Osteocyte (in vitro differentiated cells): ENCODE measurements around the gene CDKN2C. TPM values are rescaled to one million over a fixed set of nuclear protein-coding genes. Genes with fewer than 3 reads are reported as not detected.

Experiments used
- DNase-seq: peaks from one replicate; pipeline ENCODE4 v3.0.0; 2021; ENCODE audit warnings: mixed read lengths; ENCODE audit not compliant: unreplicated experiment; ENCODE audit errors: extremely low spot score
- H3K27ac Mint-ChIP-seq: one replicate; pipeline ENCODE4 v1.8.0; 2021; ENCODE audit warnings: mild to moderate bottlenecking, mixed read lengths; ENCODE audit not compliant: unreplicated experiment
- H3K27me3 Mint-ChIP-seq: one replicate; pipeline ENCODE4 v1.8.0; 2021; ENCODE audit warnings: mixed read lengths; ENCODE audit not compliant: unreplicated experiment
- H3K36me3 Mint-ChIP-seq: one replicate; pipeline ENCODE4 v1.8.0; 2021; ENCODE audit warnings: mixed read lengths; ENCODE audit not compliant: unreplicated experiment
- H3K4me1 Mint-ChIP-seq: one replicate; pipeline ENCODE4 v1.8.0; 2021; ENCODE audit warnings: mixed read lengths; ENCODE audit not compliant: unreplicated experiment
- H3K4me3 Mint-ChIP-seq: one replicate; pipeline ENCODE4 v1.8.0; 2021; ENCODE audit warnings: mild to moderate bottlenecking, moderate library complexity, mixed read lengths; ENCODE audit not compliant: unreplicated experiment
- H3K9me3 Mint-ChIP-seq: one replicate; pipeline ENCODE4 v1.8.0; 2021; ENCODE audit warnings: mixed read lengths; ENCODE audit not compliant: unreplicated experiment
- total RNA-seq: library from RNA; stranded (reverse); gene quantifications from 2 replicates; pipeline ENCODE4 v1.2.1, GENCODE V29; 2021
- TF ChIP-seq, protein P1 (sequence below): fragments of 200-600 bp; sonication (generic); IDR thresholded peaks from 2 replicates; pipeline ENCODE4 v1.5.0; 2021; ENCODE audit warnings: antibody characterized with exemption, mild to moderate bottlenecking, moderate library complexity

The CDKN2C gene
- total RNA-seq, 1 donor from 2014 or later, result 9.2 TPM

DNA sequence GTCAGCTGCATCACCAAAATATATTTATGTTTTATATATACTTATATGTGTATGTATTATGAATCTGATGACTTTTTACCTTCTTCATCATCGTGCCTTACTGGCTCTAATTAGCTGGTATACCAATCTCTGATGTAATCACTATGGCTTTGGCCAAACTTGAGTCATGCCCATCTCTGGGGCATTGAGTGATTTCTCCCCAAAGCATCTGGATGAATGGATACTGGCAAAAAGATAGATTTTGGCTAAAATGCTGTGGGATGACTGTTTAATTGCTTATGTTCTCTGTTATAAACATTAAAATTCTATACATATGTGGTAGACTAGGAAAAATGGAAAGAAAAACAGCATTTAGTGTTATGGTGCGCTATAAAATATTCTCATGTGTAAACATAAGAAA lies 19.6 kb downstream of the CDKN2C start:
- TF ChIP-seq, protein P1, sequence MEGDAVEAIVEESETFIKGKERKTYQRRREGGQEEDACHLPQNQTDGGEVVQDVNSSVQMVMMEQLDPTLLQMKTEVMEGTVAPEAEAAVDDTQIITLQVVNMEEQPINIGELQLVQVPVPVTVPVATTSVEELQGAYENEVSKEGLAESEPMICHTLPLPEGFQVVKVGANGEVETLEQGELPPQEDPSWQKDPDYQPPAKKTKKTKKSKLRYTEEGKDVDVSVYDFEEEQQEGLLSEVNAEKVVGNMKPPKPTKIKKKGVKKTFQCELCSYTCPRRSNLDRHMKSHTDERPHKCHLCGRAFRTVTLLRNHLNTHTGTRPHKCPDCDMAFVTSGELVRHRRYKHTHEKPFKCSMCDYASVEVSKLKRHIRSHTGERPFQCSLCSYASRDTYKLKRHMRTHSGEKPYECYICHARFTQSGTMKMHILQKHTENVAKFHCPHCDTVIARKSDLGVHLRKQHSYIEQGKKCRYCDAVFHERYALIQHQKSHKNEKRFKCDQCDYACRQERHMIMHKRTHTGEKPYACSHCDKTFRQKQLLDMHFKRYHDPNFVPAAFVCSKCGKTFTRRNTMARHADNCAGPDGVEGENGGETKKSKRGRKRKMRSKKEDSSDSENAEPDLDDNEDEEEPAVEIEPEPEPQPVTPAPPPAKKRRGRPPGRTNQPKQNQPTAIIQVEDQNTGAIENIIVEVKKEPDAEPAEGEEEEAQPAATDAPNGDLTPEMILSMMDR, result no peak
- no peaks in the 10 kb centered on the region for H3K4me1 Mint-ChIP-seq
- H3K4me3 Mint-ChIP-seq, result no peak overlapping the region
- H3K9me3 Mint-ChIP-seq, result no peaks in the 10 kb centered on the region
- peaks cover 34% of the 10 kb centered on the region for H3K27me3 Mint-ChIP-seq
- H3K36me3 Mint-ChIP-seq, result no peaks in the 10 kb centered on the region
- DNase-seq, result no peak
- no peak overlapping the region for H3K27ac Mint-ChIP-seq

DNA sequence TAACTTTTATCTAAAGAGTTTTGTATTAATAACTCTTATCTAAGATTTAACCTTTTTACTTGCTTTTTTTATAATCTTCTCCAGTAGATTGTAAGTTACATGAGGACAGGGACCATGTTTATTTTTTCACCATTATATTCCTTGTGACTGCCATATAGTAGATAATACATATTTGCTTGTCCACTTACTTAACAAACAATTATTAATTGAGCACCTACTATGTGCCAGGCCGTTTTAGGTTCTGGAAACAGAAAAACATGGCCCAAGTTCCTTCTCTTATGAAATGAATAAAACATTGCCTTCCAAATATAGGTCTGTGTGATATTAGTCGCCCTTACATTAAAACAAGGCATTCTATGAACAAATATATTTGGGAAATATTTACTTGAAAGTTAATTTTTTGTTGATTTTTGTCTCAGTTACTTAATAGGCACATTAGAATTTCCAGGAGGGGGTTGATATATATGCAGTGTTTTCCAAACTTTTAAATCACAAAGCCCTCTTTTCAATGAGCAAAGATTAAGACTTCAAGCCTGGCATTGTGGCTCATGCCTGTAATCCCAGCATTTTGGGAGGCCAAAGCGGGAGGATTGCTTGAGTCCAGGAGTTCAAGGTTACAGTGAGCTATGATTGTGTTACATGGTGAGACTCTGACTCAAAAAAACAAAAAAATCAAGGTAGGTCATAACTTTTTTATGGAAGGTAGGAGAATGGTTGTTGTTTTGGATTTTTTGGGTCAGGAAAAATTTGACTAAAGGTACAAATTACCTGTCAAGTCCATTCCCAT lies 22.7 kb downstream of the CDKN2C start:
- Mint-ChIP-seq H3K27ac (no peak overlapping the region), H3K9me3 (no peaks in the 10 kb centered on the region)

DNA sequence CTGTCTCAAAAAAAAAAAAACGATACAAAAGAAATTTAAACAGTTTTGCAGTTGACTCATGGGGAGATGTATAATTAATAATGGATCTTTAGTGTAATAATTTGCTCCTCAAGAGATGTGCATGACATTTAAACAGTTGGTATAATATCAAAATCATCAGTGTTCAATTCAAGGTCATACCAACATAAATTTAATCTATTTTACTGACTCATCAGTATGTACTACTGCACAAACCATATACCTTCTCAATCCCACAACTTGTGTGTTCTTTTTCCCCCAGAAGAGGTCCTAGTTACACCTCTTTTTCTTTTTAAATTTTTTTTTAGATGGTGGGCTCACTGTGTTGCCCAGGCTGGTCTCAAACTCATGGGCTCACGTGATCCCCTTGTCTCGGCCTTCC lies 23.6 kb downstream of the CDKN2C start:
- TF ChIP-seq, protein P1, result no peak
- Mint-ChIP-seq H3K9me3 (no peaks in the 10 kb centered on the region), H3K27ac (no peak overlapping the region), H3K4me3 (no peak overlapping the region), H3K36me3 (no peaks in the 10 kb centered on the region), H3K27me3 (peaks cover 38% of the 10 kb centered on the region), H3K4me1 (no peaks in the 10 kb centered on the region)
- no peak for DNase-seq

More for the DNA sequence above, 22.7 kb downstream of the CDKN2C start:
- no peak for DNase-seq
- Mint-ChIP-seq H3K36me3 (no peaks in the 10 kb centered on the region), H3K4me3 (no peak overlapping the region), H3K4me1 (no peaks in the 10 kb centered on the region), H3K27me3 (peaks cover 34% of the 10 kb centered on the region)
- TF ChIP-seq, protein P1, result no peak

DNA sequence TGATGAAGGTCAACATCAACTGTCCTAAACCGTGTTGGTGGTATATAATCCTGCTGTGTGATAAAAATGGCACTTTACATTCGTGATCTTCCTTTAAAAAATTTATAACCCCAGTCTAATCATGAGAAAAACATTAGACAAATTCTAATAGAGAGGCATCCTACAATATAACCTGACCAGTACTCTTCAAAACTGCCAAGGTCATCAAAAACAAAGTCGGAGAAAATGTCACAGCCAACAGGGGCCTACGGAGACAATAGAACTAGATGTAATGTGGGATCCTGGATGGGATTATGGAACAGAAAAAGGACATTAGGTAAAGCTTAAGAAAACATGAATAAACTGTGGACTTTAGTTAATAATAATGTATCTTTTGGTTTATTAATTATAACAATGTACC lies 25.0 kb downstream of the CDKN2C start:
- H3K27me3 Mint-ChIP-seq, result peaks cover 40% of the 10 kb centered on the region
- H3K4me3 Mint-ChIP-seq, result no peak overlapping the region
- H3K36me3 Mint-ChIP-seq, result no peaks in the 10 kb centered on the region
- no peaks in the 10 kb centered on the region for H3K9me3 Mint-ChIP-seq
- DNase-seq, result no peak
- no peak overlapping the region for H3K27ac Mint-ChIP-seq
- TF ChIP-seq, protein P1, result no peak
- no peaks in the 10 kb centered on the region for H3K4me1 Mint-ChIP-seq

DNA sequence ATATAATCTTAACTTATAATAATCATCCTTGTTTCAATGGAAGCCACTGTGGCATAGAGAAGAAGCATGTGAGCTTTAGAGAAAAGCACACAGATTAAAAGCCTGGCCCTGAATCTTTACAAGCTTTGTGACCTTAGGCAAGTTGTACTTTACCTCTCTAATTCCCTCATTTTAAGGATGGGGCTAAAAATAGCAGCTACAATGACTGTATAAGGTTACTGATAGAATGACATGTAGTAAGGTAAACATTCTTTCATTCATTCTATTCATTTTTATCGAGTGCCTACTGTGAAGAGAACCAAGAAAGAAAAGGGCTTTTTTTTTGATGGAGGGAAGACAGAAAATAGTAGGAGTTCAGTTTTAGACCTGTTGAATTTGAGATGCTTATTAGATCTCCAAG lies 25.6 kb downstream of the CDKN2C start:
- Mint-ChIP-seq H3K9me3 (no peaks in the 10 kb centered on the region), H3K27me3 (peaks cover 45% of the 10 kb centered on the region), H3K36me3 (no peaks in the 10 kb centered on the region), H3K27ac (no peak overlapping the region), H3K4me1 (no peaks in the 10 kb centered on the region), H3K4me3 (no peak overlapping the region)
- TF ChIP-seq, protein P1, result no peak
- DNase-seq, result no peak
